ENCODE results near the gene PCDHB13.
"Not testable (repeated sequence)": the region's sequence is repeated elsewhere in the genome, so short reads cannot be mapped to it uniquely, and the experiment has no call there.

PCDHB13 gene

GRCh38 chr5:141201646-141202045 lies 12.1 kb upstream of the PCDHB13 start:
- not testable (repeated sequence) for DNase-seq (ENCODE audit: low spot score)

- no peak for DNase-seq (ENCODE audit: low spot score)
Observed at GRCh38 chr5:141208478-141208877, 5.2 kb upstream of the PCDHB13 start, which contains the start of gene PCDHB12. PCDHB12 (plus strand) TSS chr5:141208719; CDS start chr5:141208908, 189 bp downstream.

GRCh38 chr5:141210281-141210680 lies 3.4 kb upstream of the PCDHB13 start:
- DNase-seq (ENCODE audit: low spot score): not testable (repeated sequence)

- DNase-seq (ENCODE audit: low spot score): not testable (repeated sequence)
Observed at GRCh38 chr5:141210849-141211248, 2.9 kb upstream of the PCDHB13 start.

- not testable (repeated sequence) for DNase-seq (ENCODE audit: low spot score)
Observed at GRCh38 chr5:141214583-141214982, 864 bp downstream of the PCDHB13 start.

GRCh38 chr5:141215504-141215903 lies 1.8 kb downstream of the PCDHB13 start:
- DNase-seq (ENCODE audit: low spot score): not testable (repeated sequence)

- DNase-seq (ENCODE audit: low spot score): not testable (repeated sequence)
Observed at GRCh38 chr5:141216035-141216434, 2.3 kb downstream of the PCDHB13 start.

GRCh38 chr5:141223112-141223783 lies 9.5 kb downstream of the PCDHB13 start, which contains the start of gene PCDHB14:
PCDHB14 (plus strand) TSS chr5:141223343; CDS start chr5:141223506, 163 bp downstream.
- no peak for DNase-seq (ENCODE audit: low spot score)

- DNase-seq (ENCODE audit: low spot score): not testable (repeated sequence)
Observed at GRCh38 chr5:141224844-141225243, 11.1 kb downstream of the PCDHB13 start.

- DNase-seq (ENCODE audit: low spot score): not testable (repeated sequence)
Observed at GRCh38 chr5:141225421-141225820, 11.7 kb downstream of the PCDHB13 start.

GRCh38 chr5:141234109-141234667 lies 20.5 kb downstream of the PCDHB13 start:
- no peak for DNase-seq (ENCODE audit: low spot score)

- DNase-seq (ENCODE audit: low spot score): not testable (repeated sequence)
Observed at GRCh38 chr5:141235922-141236321, 22.2 kb downstream of the PCDHB13 start.

- DNase-seq (ENCODE audit: low spot score): no peak
Observed at GRCh38 chr5:141236516-141237313, 23.0 kb downstream of the PCDHB13 start.

GRCh38 chr5:141241496-141241895 lies 27.8 kb downstream of the PCDHB13 start:
- DNase-seq (ENCODE audit: low spot score): no peak

GRCh38 chr5:141245250-141245717 lies 31.6 kb downstream of the PCDHB13 start, which contains the start of gene PCDHB15:
PCDHB15 (plus strand) TSS chr5:141245395; CDS start chr5:141245579, 184 bp downstream.
- no peak for DNase-seq (ENCODE audit: low spot score)

GRCh38 chr5:141246971-141247370 lies 33.3 kb downstream of the PCDHB13 start:
- not testable (repeated sequence) for DNase-seq (ENCODE audit: low spot score)

- not testable (repeated sequence) for DNase-seq (ENCODE audit: low spot score)
Observed at GRCh38 chr5:141247434-141247833, 33.7 kb downstream of the PCDHB13 start.

GRCh38 chr5:141250576-141250975 lies 36.9 kb downstream of the PCDHB13 start:
- DNase-seq (ENCODE audit: low spot score): no peak

GRCh38 chr5:141258464-141258863 lies 44.7 kb downstream of the PCDHB13 start:
- DNase-seq (ENCODE audit: low spot score): no peak

- DNase-seq (ENCODE audit: low spot score): no peak
Observed at GRCh38 chr5:141258948-141259347, 45.2 kb downstream of the PCDHB13 start.

GRCh38 chr5:141260458-141261237 lies 46.9 kb downstream of the PCDHB13 start:
- DNase-seq (ENCODE audit: low spot score): no peak

GRCh38 chr5:141261238-141261546 lies 47.5 kb downstream of the PCDHB13 start:
- DNase-seq (ENCODE audit: low spot score): no peak
